ENCODE results near the gene ZIC4.

The ZIC4 gene

DNA sequence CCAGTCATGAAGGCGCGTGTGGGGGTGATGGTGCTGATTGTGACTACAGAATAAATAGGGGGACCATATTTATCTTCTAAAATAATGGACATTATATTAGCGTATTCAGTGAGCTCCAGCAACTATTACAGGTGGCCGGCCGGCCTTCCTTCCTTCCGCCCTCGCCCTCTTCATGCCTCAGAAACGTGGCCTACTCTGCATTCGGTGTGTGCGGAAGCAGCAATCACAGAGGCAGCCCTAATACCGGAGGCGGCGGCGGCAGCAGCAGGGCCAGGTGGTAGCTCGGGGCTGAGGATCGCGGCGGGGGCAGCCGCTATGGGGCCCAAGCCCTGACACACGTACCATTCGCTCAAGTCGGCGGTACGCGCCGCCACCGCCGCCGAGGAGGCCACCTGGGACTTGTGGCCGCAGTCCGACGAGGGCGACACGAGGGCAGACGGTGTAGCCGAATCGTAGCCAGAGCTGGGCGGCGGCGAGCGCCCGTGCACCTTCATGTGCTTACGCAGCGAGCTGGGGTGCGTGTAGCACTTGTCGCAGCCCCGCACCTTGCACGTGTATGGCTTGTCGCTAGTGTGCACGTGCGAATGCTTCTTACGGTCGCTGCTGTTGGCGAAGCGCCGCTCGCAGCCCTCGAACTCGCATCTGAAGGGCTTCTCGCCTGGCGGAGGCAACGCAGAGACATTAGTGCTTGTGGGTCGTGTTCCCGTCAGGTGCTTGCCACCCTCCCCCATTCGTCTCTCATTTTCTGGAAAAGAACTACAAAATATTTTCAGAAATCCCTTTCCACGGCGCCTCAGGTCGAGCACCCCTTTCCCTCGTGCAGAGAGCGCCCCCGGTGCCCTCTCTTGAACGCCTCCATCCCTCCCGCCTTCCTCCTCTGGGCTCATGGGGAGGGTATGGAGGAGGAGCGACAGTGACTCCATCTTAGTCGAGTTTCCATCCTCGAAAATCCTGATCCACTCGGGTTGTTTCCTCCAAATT is 15.5 kb downstream of the ZIC4 start:
- DNase-seq (ENCODE audit: low read depth) = no peak

DNA sequence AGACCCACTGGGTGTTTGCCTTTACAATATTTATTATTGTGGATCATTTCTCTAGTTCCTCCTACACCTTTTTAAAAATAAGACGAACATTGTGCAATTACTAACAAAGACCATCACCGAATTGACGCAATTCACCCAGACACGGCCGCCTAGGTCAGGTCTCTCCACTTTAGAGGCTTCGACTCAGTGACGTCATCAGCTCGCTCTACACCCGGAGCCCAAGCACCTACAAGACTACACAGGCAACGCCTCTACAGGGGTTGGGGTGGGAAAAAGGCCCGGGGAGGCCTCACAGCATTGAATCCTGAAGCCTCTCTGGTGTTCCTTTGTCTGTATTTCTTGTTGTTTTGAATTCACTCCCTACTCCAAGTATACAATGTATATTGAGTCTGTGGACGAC is 16.6 kb downstream of the ZIC4 start:
- no peak for DNase-seq (ENCODE audit: low read depth)

DNA sequence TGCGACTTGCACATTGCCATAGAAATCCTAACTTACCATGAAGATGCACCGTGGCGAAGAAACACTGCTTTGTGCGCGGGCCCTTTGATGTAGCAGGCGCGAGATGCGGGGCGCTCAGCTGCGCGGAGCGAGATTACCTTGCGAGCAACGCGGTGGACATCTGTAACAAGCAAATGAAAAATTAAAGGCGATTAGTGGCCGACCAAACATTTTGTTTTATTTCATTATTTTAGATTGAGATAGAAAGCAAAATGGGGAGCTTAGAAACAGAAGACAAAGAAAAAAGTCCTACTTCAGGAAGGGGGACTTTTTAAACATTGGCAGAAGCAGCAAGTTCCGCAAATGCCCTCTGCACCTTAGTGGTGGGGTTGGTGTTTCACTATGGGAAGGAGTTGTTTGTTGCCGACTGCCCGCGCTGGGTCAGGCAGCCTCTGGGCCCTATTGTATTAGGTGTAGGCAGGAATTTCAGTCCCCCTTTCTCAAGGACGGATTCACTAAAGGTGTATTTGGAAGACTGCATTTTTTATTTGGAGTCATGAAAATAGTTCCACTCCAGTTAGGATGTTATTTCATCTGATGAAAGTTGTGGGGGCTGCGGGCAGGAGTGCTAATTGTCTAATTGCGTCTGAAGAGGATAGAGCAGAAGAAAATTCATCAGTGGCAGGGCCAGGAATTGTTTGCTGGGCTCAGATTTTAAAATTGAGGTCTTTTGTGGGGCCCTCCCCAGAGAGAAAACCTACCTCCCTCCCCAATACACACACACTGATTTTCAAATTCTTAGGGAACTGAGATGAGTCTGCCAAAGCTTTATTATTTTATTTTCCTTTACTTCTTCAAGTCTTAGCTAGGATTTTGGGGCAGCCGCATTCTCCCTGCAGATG is 17.4 kb downstream of the ZIC4 start:
- DNase-seq (ENCODE audit: low read depth) = no peak

DNA sequence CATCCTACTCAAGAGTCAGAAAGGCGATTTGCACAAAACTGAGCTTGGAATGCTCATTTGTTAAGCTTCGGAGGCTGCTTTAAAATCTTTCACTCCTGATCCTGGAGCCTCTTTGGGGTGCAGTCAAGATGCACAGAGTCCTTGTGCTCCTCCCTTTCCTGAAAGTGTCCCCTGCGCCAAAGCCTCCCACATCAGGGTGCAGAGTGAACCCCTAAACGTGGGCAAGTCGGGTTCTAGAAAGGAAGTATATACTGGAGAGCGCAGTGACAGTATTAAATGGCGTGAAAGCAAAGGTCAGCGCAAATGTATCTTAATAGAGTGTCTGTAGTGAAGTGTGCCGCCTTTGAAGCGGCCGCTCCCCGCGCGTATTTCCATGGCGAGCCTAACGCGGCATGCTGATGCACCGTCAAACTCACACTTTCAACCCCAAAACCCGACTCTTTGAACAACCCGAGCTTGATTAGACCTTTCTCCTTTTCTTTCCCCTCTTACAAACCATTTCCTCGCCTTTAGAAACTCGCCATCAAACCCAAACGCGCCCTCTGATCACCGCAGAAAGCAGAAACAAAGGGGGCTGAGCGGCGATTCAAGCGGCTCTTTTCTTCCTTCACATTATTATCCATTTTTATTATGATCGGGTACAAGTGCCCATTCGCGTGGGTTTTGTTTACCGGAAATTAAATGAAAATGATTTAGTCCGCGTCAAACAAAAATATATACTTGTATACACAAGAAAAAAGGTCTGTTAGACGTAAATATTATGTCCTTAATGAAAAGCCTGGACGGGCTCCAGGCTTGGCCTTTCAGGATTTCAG is 18.3 kb downstream of the ZIC4 start:
- no peak for DNase-seq (ENCODE audit: low read depth)

DNA sequence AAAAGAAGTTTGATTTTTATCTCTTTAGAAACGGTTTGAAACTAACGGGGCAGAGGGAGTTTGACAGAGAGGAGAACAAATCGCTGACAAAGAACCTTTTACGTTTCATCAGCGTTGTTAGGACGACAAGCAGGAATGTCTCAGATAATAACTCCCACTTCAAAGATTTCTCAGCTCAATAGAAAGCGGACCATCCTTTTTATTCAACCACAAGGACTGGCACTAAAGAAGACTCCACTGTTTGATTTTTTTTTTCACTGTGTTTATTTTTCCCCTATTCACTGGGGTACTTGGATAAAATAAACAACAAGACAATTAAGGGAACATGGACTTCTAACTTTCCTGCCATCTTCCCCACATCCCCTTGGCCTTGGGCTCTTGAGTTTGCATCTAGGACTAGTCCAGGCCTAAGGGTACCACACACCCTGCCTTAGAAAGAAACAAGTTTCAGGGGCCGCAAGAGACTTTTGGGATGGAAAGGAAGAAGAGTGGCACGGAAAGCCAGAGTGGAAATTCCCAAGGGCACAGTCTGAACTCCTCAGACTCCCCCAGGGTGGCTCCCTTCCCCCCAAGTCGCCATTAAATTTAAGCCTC is 19.0 kb downstream of the ZIC4 start:
- no peak for DNase-seq (ENCODE audit: low read depth)

DNA sequence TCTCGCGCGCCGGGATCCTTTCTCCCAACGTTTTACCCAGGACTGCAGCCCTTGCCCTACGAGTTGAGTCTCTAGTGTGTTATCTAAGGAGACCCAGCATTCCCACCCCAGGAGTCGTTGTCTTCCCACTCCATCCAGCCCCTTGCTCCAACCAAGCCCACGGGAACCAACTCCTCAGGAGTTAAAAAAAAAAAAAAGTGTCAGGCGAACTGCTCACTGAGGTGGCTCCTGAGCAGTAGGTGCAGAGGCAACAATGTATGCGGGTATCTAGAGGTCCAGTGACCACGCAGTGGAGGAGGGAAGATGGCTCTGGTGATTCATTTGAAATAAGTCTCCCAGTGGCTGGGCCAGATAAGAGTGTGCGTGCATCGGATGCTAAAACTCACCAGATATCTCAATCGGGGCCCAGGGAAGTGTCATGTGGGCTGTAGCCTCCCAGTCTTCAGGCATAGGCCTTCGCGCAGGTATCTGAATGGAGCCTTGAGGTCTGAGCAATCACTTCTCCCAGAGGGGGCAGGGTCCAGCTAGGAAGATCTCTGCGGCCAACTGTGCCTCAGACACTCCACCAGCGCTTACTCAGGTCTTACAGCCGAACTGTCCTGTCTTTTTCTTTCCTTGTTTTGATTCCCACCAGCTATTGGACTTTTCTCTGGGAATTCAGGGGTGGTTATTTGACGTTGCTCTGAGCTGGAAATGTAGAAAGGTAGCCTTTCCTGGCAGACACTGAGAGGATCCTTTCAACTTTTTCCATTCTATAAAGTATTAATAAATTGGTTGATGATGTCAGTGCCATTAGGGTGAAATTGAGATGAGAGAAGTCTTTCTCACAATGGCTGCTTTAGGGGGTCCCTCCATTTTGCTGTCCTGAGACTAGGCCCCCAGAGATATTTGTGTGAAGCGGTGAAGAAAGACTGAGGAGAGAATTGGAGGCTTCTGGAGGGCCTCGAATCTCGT is 21.0 kb downstream of the ZIC4 start:
- DNase-seq (ENCODE audit: low read depth) = no peak

DNA sequence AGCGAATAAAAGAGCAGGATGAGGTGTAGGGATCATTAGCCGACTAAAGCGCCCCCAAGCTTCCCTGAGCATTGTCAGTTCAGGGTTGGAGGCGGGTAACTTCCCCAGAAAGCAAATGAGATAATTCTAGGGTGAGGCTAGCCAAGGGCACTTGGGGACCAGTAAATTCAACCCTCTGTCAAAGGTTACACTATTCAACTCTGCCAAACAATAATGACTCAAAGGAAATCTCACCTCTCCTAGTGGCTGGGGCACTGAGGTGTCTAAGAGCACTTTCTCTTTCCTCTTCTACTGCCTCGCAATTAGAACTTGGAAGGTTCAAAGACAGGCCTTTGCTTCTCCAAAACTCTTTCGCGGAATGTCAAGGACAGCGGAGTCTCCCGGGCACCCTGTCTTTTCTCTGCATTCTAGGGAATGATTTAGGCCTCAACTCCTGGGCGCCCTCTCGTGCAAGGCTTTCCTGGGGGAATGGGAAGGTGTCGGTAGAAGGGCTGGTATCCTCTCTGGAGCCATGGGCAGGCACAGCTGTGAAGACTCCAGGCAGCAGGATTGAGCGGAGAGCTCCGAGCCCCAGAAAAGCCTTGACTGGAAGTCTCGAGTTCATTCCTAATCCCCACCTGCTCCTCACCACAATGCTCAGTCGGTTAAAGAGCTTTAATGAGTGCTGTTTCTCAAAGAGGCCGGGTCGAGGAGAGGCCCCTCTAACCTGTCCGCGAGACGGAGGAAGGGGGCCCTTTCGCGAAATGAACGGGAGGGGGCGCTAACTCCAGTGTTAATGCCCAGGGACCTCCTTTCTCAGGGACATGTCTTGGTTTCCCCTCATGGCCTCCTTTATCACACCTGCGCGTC is 21.9 kb downstream of the ZIC4 start:
- DNase-seq (ENCODE audit: low read depth) = no peak

DNA sequence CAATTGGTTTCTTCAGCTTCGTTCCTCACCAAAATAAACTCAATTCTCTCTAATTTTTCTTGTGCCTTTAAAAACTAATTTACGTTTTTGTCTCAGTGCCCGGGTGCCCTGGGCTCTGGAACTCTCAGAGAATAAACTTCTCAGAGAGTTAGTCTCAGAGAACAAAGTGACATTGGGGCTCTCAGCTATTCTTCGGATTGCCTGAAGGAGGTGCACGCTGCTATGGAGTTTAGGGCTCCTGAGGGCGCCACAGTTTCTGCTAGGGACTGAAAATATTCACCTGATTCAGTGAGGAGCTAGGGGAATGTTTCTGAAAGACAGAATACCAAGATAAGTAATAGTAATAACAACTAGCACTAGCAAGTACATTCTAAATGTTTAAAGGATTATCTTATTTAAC is 22.7 kb downstream of the ZIC4 start:
- no peak for DNase-seq (ENCODE audit: low read depth)

DNA sequence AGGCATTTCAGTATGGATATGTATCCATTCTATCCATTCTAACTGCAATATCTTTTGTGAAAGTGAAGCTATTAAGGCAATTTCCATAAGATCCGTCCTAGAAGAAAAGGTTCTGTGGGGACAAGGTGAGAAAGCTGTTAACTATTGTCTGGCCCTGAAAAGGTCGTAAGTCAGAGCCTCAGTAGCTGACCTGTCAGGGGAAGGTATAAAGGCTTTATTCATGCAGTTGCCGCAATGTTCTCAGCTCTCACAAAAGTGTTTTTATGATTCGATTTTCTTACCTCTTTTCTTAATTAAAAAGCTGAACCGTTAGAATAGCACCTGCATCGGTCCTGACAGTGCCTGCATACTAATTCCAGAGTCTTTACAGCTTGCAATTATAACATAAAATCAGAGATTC is 24.7 kb downstream of the ZIC4 start:
- no peak for DNase-seq (ENCODE audit: low read depth)

DNA sequence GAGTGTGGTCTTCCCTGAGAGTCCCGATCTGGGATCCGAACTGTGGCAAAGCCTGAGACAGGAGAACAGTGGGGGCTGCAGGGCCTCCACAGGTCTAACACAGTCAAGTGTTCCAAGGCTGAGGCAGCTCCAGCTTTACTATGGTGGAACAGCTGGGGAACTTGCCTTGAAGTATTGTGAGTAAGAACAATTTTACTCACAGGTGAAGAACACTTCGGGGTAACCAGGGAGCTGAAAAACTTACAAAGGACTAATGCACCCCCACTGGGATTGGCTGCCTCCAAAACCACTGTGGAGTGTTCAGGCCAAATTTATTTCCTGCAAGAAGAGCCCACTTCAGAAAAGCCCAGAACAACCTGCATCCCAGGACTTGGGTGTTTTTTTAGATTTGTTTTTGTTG is 25.4 kb downstream of the ZIC4 start:
- DNase-seq (ENCODE audit: low read depth) = no peak

DNA sequence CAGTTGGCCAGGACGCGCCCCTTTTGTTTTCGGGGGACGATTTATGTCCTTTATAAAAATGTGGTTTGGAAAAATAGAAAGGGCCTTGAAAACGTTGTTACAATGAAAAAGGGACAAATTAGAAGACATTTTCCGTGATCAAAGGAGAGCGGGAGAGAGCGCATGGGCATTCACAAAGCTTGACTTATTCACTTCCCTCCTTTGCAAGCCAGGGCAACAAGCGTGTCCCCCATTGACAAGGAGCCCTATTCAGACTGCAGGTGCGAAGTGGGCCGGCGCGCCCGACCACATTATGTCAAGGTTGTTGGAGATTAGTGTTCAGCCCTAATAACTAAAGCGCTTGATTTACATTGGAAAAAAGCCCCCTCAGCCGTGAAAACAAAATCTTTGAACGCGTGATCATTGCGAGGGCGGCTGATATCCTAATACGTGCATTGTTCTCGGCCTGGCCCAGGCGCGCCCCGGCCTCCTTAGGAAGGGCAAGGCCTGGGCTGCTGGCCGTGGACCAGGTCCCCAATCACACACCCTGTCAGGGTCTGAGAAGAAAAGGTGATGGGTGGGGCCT is 25.9 kb downstream of the ZIC4 start:
- DNase-seq (ENCODE audit: low read depth) = no peak

DNA sequence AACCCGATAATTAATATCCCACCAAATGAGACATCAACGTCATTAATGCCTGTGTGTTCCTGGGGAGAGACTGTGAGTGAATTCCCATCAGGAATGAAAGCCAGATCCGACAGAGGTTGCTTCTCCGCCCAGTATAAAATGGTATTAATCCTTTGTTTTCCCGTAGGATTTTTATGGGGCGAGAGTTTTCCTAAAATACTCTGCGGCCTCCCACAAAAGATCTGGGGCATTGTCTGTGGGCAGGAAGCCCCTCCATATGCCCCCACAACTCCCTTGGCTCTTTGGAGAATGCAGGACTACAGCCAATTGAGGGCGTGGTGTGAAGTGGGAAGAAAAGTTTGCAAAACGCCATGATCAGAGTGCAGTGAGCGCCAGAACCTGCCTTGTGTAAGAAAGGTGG is 26.7 kb downstream of the ZIC4 start:
- no peak for DNase-seq (ENCODE audit: low read depth)

DNA sequence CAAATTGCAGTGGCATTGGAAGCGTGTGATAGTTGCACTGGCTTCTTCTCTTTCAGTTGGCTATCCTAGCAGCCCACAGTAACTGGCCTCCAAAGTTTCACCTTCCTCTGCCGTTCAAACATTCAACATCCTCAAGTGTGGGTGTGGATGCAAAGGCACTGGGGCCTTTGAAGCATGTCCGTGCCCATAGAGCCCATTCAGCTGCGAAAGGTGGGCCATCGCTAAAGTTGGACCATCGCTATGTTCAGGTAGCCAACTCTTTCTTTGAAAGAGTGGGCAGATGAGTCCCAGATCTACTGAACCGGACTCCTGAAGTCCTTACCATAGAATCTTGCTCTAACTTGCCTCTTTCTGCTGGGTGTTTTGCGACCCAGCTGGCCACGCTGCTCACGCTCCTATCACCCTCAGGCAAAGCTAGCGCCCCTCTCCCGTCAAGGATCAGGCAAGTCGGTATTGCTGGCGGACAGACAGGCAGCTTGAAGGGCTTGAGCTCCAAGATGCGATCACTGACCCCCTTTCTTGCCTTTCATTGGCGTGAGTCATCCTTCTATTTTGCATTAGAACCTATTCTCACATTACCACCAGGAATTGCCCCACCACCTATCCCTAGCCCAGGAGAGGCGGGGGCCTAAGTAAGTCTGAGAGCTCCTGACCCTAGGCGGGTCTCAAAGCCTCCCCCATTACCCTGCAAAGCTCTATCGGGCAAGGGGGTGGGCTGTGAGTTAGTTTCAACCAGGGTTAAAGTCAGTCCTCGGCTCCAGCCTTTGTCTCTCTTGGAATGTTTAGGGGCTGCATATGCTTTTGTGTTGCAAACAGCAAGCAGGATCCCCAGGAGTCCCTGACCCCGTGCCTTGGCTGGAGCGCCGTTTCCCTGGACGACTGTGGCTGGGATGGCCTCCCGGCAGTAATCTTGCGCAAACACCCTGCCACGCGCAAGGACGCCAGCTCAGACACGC is 28.7 kb downstream of the ZIC4 start:
- DNase-seq (ENCODE audit: low read depth) = no peak

DNA sequence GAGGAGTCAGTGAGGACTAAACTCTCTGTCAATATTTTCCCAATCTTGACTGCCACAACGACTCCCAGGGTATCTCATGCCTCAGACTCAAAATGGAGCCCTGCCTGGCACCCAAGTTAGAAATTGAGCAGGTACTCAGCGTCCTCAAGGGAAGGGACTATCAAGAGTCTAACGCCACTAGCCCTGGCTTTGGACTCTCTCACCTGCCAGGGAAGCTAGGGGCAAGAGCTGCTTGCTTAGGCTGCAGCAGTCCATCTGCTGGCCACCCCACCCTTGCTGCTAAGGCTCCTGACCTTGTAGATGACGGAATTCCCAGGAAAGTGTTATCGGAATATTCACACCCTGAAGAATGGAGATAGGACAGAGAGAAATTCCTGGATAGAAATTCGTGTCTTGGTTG is 33.0 kb downstream of the ZIC4 start:
- no peak for DNase-seq (ENCODE audit: low read depth)

DNA sequence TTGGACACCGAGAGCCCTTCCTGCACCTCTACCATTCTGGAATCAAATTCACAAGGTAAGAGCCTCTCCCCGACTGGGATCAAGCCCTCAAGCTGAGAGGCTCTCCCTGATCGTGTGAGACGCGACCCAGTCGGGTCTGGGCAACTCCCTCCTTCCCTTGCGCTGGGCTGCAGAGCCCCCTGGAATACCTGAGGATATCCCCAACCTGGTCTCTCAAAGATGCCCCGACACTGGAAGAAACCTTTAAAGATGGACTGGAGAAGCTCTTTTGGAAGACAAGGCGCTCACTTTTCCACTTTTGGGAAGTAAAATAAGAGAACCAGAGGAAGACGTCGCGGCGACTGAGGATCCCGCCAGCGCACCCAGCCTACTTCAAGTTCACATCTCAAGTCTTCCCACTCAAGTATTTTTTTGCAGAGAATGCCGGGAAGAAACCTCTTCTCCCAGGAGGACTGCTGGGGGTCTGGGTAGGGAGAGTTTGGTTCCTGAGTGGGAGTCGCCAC is 33.8 kb downstream of the ZIC4 start:
- no peak for DNase-seq (ENCODE audit: low read depth)

DNA sequence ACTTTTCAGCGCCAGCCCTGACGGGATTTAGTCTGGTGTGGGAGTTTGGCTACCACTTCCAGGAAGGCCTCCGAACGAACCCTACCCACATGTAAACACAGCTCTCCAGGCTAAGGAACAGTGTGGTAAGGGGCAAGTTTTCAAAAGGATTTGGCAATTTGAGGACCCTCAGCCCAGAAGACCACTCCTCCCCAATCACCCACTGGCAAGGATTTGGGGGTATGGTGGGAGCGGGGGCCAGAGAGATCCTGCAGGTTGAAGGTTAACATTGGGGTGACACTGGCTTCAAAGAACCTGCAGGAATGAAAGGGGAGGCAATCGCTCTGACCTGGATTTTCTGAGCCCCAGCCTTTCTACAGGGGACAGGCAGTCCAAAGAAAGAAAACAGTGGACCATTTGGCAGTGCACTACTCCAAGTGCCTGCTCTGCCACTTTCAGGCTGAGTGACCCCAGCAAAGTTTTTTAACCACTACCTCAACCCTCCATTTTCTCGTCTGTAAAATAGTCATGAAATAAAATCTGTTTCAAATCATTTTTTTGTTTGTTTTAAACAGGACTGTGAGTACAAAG is 34.5 kb downstream of the ZIC4 start:
- DNase-seq (ENCODE audit: low read depth) = no peak

DNA sequence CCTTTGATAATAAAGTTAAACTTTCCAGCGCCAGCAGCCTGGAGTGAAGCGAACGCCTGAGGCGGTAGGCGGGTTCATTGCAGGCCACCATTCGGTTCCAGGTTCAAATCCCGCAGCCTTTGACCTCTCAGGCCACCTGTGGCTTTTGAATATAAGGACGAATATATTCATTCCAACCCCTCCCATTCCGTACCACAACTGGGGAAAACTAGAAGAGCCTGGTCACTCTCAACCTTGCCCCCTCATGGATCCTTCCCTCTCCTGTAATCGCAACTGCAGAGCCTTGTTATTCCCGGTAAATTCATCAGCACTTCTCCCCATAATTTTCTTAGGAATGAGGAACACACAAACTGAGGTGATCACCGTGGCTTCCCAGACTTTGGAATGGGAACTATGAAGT is 35.2 kb downstream of the ZIC4 start:
- no peak for DNase-seq (ENCODE audit: low read depth)

DNA sequence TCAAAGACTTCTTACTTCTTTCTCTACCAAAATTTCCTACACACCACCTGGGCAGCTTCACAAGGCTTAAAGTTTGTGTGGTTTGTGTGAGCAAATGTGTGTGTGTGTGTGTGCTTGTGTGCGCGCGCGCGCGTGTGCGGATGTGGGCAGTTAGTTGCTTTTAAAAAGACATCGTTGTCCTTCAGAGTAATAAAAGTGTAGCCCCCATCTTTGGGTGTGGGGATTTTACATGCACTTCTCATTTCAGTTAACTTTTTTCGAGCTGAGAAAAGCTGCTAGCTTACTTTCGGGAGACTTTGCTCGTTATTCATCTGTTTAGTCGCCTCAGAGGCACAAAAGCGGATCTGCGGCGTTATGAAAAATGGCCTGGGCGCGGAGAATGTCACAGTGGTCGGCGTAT is 36.0 kb downstream of the ZIC4 start:
- no peak for DNase-seq (ENCODE audit: low read depth)
